ENCODE results near the gene PLK4. TPM values are rescaled to one million over a fixed set of nuclear protein-coding genes. Genes with fewer than 3 reads are reported as not detected.

Gene PLK4
- total and polyA plus RNA-seq, 2 experiments from 2014 or later, result 25.5 to 38.7 TPM

GRCh38 chr4:127856813-127857447 lies 23.8 kb upstream of the PLK4 start:
- no peak overlapping the region; the same call in 1 of the 2 replicates for H3K27ac Mint-ChIP-seq
- no peak overlapping the region for H2AFZ ChIP-seq
- TF ChIP-seq NANOG (IDR thresholded peaks at IDR 0.05; ENCODE audit: borderline replicate concordance) (no peak), EZH2 (IDR thresholded peaks at IDR 0.05; ENCODE audit: low read depth, unreplicated experiment) (no peak), POLR2AphosphoS5 (IDR thresholded peaks at IDR 0.05; ENCODE audit: low read depth) (no peak), ETS1 (IDR thresholded peaks at IDR 0.05) (no peak), REST (IDR thresholded peaks at IDR 0.05; ENCODE audit: unreplicated experiment) (no peak), ZNF331 (CRISPR knock-in tag; IDR thresholded peaks at IDR 0.05; ENCODE audit: low read depth) (no peak), JUNB (IDR thresholded peaks at IDR 0.05; ENCODE audit: unreplicated experiment) (no peak), STAT1 (IDR thresholded peaks at IDR 0.05; ENCODE audit: unreplicated experiment) (no peak), EZH2phosphoT487 (IDR thresholded peaks at IDR 0.05; ENCODE audit: unreplicated experiment) (no peak), ZNF114 (CRISPR knock-in tag; IDR thresholded peaks at IDR 0.05) (no peak), ZNF462 (CRISPR knock-in tag; IDR thresholded peaks at IDR 0.05) (no peak), CREB1 (CRISPR knock-in tag; IDR thresholded peaks at IDR 0.05; ENCODE audit: low read depth) (no peak), CTCF (conservative IDR thresholded peaks at IDR 0.05; ENCODE audit: low read depth in 2 of 2) (no peak)

More at GRCh38 chr4:127856813-127857447, 23.8 kb upstream of the PLK4 start:
- Mint-ChIP-seq H3K9me3 (peaks cover 19% of the 10 kb centered on the region), H3K4me3 (no peak overlapping the region), H3K27me3 (ENCODE audit: insufficient read depth, low read depth, poor library complexity) (peaks cover 2% of the 10 kb centered on the region), H3K4me1 (peaks cover 20% of the 10 kb centered on the region), H3K36me3 (ENCODE audit: low read depth) (peaks cover 31% of the 10 kb centered on the region)
- no peaks in the 10 kb centered on the region for H4K20me1 ChIP-seq (replicated peaks; ENCODE audit: insufficient read depth)
- H3K36me3 ChIP-seq (ENCODE audit: insufficient read depth), result 0 out of 2 replicates have a peak, but pooled peaks cover 12% of the 10 kb centered on the region
- peaks cover 13% of the 10 kb centered on the region for H3K4me1 ChIP-seq (ENCODE audit: insufficient read depth)
- no peak overlapping the region for H3K4me3 ChIP-seq
- DNase-seq (ENCODE audit: low spot score) (peak; percentile 27), ATAC-seq (peak; percentile 61)
- H3K9me2 ChIP-seq (ENCODE audit: insufficient read depth), result no peaks in the 10 kb centered on the region
- H3K79me2 ChIP-seq (replicated peaks; ENCODE audit: insufficient read depth), result peaks cover 19% of the 10 kb centered on the region; the same call in 1 of the 2 replicates
- no peak overlapping the region for H3K27ac ChIP-seq (ENCODE audit: low read depth)
- H3K4me2 ChIP-seq, result no peak overlapping the region; the same call in 1 of the 2 replicates
- no peaks in the 10 kb centered on the region for H3F3A ChIP-seq (replicated peaks; ENCODE audit: low read depth)
- H3K27me3 ChIP-seq (ENCODE audit: insufficient read depth), result no peaks in the 10 kb centered on the region

Data from GM23338 (cell line).